NCI-H2081 (cell line): ENCODE data around the gene CRYZL1.

Experiments
- DNase-seq, 2 experiments: peaks; one replicate each; lab custom pipeline; 2025; lab: John Stamatoyannopoulos, UW

Gene CRYZL1

DNA sequence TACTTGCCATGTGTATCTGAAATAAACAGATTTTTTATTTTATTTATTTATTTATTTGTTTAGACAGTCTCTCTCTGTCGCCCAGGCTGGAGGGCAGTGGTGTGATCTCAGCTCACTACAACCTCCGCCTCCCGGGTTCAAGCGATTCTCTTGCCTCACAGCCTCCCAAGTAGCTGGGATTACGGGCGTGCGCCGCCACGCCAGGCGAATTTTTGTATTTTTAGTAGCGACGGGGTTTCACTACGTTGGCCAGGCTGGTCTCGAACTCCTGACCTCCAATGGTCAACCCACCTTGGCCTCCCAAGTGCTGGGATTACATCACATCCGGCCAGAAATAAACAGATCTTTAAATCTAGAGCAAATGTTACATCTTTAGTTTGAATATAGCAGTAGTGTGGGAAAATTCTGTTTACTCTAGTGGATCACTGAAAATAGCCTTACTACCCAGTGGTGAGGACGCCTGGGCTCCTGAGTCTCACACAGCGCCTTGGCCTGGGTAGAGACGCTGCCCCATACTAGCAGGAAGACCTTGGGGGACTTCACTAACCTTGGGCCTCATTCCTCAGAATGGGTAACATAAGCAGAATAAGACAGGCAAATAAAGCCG, 100.3 kb downstream of the CRYZL1 start:
- no peak for DNase-seq

- DNase-seq = no peak
These were observed 100.8 kb downstream of the CRYZL1 start for GRCh38 chr21:33540711-33541104.

- DNase-seq = no peak
These were observed 101.9 kb downstream of the CRYZL1 start for GRCh38 chr21:33539616-33540015.
